HG03571 (cell line): Measurements from ENCODE around the gene CEP126.

Experiments used
- ATAC-seq: cut with Tn5 transposase; IDR thresholded peaks from one replicate; pipeline ENCODE4 v1.9.1; 2021; ENCODE audit not compliant: unreplicated experiment

Gene CEP126

GRCh38 chr11:102006835-102007566 is 92.2 kb downstream of the CEP126 start:
- no peak for ATAC-seq

GRCh38 chr11:102007567-102008437 is 93.0 kb downstream of the CEP126 start:
- ATAC-seq = peak; percentile 70

- no peak for ATAC-seq
Measured at GRCh38 chr11:102010776-102011494, 96.1 kb downstream of the CEP126 start.

DNA sequence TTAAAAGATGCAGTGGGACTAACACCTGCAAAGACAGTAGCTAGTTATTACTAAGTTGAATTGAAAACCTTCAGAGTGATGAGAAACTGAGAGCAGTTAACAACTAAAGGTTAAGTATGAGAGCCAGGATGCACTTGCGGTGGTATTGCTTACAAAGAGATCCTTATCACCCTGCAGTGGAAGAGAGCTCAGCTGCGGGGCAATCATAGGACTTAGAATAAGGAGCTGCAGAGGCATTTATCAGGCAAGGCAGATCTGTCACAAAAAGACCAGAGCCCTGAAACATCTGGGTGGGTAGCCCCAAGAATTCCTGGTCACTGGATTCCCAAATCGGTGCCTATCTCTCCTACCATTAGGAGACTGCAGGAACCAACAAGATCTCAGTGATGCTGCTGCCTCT is 98.1 kb downstream of the CEP126 start:
- ATAC-seq = no peak

DNA sequence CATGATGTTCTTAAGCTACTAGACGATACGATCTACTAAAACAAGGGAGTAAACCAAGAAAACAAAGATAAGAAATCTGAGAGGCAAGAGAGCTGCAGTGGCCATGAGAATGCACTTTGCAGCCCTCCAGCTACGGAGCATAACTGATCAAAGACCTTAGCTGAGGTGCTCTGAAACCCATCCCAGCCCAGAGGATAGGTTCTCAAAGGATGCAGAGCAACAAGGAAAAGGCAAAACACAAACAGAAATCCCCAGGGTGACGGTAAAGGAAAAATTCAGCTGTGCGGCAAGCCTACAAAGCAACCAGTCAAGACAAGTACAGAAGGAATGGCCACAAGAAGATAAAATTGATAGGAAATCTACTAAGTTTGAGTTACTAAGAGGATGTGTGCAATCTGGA is 99.9 kb downstream of the CEP126 start:
- ATAC-seq = no peak

- no peak for ATAC-seq
Measured at GRCh38 chr11:102017026-102017425, 102.2 kb downstream of the CEP126 start.

DNA sequence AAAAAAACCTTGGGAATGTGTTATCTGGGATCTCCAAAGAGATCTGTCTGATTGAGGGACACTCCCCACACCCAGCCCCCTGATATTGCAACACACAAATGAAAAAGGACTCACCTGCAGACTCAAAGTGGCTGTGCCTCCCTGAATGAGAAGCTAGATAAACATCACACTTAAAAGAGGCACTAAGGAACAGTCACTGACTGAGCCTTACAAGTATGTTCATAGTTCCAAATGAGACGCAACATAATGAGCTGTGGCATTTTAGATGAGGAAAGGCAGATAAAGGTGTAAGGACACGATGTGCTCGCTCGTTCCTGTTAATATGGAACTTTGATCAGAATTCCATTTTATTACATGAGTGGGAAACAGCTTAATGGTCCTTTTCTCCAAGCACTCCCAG is 111.4 kb downstream of the CEP126 start:
- ATAC-seq = no peak

DNA sequence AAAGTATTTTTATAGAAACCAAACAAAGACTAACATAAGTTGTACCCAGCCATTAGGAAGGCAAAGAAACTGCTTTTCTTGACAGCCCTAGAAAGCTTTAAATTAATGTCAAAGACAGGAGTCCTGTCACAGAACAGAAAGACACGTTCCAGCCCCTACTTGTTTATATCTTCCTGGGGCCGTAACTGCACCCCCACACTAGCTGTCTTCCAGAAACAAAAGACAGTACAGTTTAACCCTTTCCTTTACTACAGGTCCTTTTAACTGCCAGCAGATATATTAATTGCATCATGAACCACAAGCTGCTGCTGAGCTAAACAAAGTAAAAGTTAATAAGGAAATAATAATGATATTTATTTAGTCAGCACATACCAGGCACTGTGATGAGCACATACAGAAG is 112.1 kb downstream of the CEP126 start:
- ATAC-seq = no peak

- ATAC-seq = no peak
Measured at GRCh38 chr11:102036757-102037156, 121.9 kb downstream of the CEP126 start.

GRCh38 chr11:102046841-102047240 is 132.0 kb downstream of the CEP126 start:
- ATAC-seq = no peak

- no peak for ATAC-seq
Measured at GRCh38 chr11:102047305-102047924, 132.6 kb downstream of the CEP126 start, which contains the start of gene CFAP300. TSS of gene CFAP300 (plus strand) at chr11:102047437. CDS start at chr11:102047471, 34 bp downstream.
